ENCODE measurements around the gene PPIC.

Gene PPIC

GRCh38 chr5:123036391-123037103 lies at the start of gene PPIC:
PPIC (minus strand) TSS chr5:123036725; CDS start chr5:123036625, 100 bp downstream.
- peak; percentile 39 to 47 for DNase-seq (ENCODE audit: low read depth in 2 of 2)

- DNase-seq (ENCODE audit: low read depth in 2 of 2): no peak
Measured at GRCh38 chr5:123085638-123086286, 49.2 kb upstream of the PPIC start.

- no peak for DNase-seq (ENCODE audit: low read depth in 2 of 2)
Measured at GRCh38 chr5:123084730-123085605, 48.4 kb upstream of the PPIC start.

- no peak for DNase-seq (ENCODE audit: low read depth in 2 of 2)
Measured at GRCh38 chr5:123083298-123083697, 46.8 kb upstream of the PPIC start.

GRCh38 chr5:123080215-123080614 lies 43.7 kb upstream of the PPIC start:
- DNase-seq (ENCODE audit: low read depth in 2 of 2): no peak

GRCh38 chr5:123075521-123076163 lies 39.1 kb upstream of the PPIC start:
- no peak for DNase-seq (ENCODE audit: low read depth in 2 of 2)

GRCh38 chr5:123068368-123068938 lies 31.9 kb upstream of the PPIC start:
- no peak for DNase-seq (ENCODE audit: low read depth in 2 of 2)

GRCh38 chr5:123066016-123066415 lies 29.5 kb upstream of the PPIC start:
- no peak for DNase-seq (ENCODE audit: low read depth in 2 of 2)

GRCh38 chr5:123059455-123059854 lies 22.9 kb upstream of the PPIC start:
- DNase-seq (ENCODE audit: low read depth in 2 of 2): no peak

- DNase-seq (ENCODE audit: low read depth in 2 of 2): no peak
Measured at GRCh38 chr5:123051206-123051605, 14.7 kb upstream of the PPIC start.

GRCh38 chr5:123047706-123048105 lies 11.2 kb upstream of the PPIC start:
- DNase-seq (ENCODE audit: low read depth in 2 of 2): no peak

- no peak for DNase-seq (ENCODE audit: low read depth in 2 of 2)
Measured at GRCh38 chr5:123046222-123046621, 9.7 kb upstream of the PPIC start.

- no peak for DNase-seq (ENCODE audit: low read depth in 2 of 2)
Measured at GRCh38 chr5:123044926-123045617, 8.5 kb upstream of the PPIC start.

GRCh38 chr5:123039673-123040072 lies 3.1 kb upstream of the PPIC start:
- DNase-seq (ENCODE audit: low read depth in 2 of 2): no peak

- DNase-seq (ENCODE audit: low read depth in 2 of 2): no peak
Measured at GRCh38 chr5:123037104-123037418, 536 bp upstream of the PPIC start.

GRCh38 chr5:123035918-123036390 lies 571 bp downstream of the PPIC start:
- peak in 1 of 2 experiments; percentile 12 for DNase-seq (ENCODE audit: low read depth in 2 of 2)

GRCh38 chr5:123035360-123035917 lies 1.1 kb downstream of the PPIC start:
- DNase-seq (ENCODE audit: low read depth in 2 of 2): no peak

- DNase-seq (ENCODE audit: low read depth in 2 of 2): no peak
Measured at GRCh38 chr5:123033157-123033671, 3.3 kb downstream of the PPIC start.

GRCh38 chr5:123028222-123028621 lies 8.3 kb downstream of the PPIC start:
- DNase-seq (ENCODE audit: low read depth in 2 of 2): no peak

- no peak for DNase-seq (ENCODE audit: low read depth in 2 of 2)
Measured at GRCh38 chr5:123014689-123015088, 21.8 kb downstream of the PPIC start.
